NCI-H446 (cell line): Measurements from ENCODE around the gene TRA2A.
"Not testable (repeated sequence)": the region's sequence is repeated elsewhere in the genome, so short reads cannot be mapped to it uniquely, and the experiment has no call there.

Experiments used
- DNase-seq, 2 experiments: peaks; one replicate each; lab custom pipeline; 2025; lab: John Stamatoyannopoulos, UW

TRA2A gene

GRCh38 chr7:23531794-23532489 lies at the start of gene TRA2A:
TRA2A (minus strand) TSS chr7:23531981; CDS start chr7:23531824, 157 bp downstream.
- peak; percentile 94 to 98 for DNase-seq

- DNase-seq = peak; percentile 11 to 83
These were observed 38.9 kb upstream of the TRA2A start for GRCh38 chr7:23570592-23571200.

GRCh38 chr7:23558303-23558702 lies 26.5 kb upstream of the TRA2A start:
- DNase-seq = no peak

- DNase-seq = no peak
These were observed 15.9 kb upstream of the TRA2A start for GRCh38 chr7:23547662-23548061.

GRCh38 chr7:23546897-23547572 lies 15.3 kb upstream of the TRA2A start:
- DNase-seq = peak; percentile 76 to 91

- DNase-seq = no peak
These were observed 13.7 kb upstream of the TRA2A start for GRCh38 chr7:23545493-23545892.

- no peak for DNase-seq
These were observed 13.2 kb upstream of the TRA2A start for GRCh38 chr7:23544913-23545354.

GRCh38 chr7:23542752-23543151 lies 11.0 kb upstream of the TRA2A start:
- no peak for DNase-seq

GRCh38 chr7:23539494-23539907 lies 7.7 kb upstream of the TRA2A start:
- no peak for DNase-seq

- DNase-seq = no peak
These were observed 6.5 kb upstream of the TRA2A start for GRCh38 chr7:23538301-23538700.

- DNase-seq = no peak
These were observed 1.4 kb upstream of the TRA2A start for GRCh38 chr7:23533238-23533604.

- no peak for DNase-seq
These were observed 883 bp upstream of the TRA2A start for GRCh38 chr7:23532490-23533237.

GRCh38 chr7:23531050-23531793 lies 559 bp downstream of the TRA2A start:
- DNase-seq = peak in 1 of 2 experiments; percentile 63

- no peak for DNase-seq
These were observed 1.4 kb downstream of the TRA2A start for GRCh38 chr7:23530405-23530804.

- DNase-seq = no peak
These were observed 2.4 kb downstream of the TRA2A start for GRCh38 chr7:23529262-23529859.

- not testable (repeated sequence) for DNase-seq
These were observed 6.2 kb downstream of the TRA2A start for GRCh38 chr7:23525611-23526010.

GRCh38 chr7:23524473-23524872 lies 7.3 kb downstream of the TRA2A start:
- DNase-seq = no peak

- DNase-seq = no peak
These were observed 8.2 kb downstream of the TRA2A start for GRCh38 chr7:23523486-23524075.

GRCh38 chr7:23520582-23520981 lies 11.2 kb downstream of the TRA2A start:
- no peak for DNase-seq

- DNase-seq = no peak
These were observed 17.0 kb downstream of the TRA2A start for GRCh38 chr7:23514755-23515154.

- not testable (repeated sequence) for DNase-seq
These were observed 18.0 kb downstream of the TRA2A start for GRCh38 chr7:23513746-23514145.
